Upper lobe of left lung (tissue), 6 donors: Measurements from ENCODE around the gene FREM1. TPM values are rescaled to one million over a fixed set of nuclear protein-coding genes. Genes with fewer than 3 reads are reported as not detected.

Experiments
- ATAC-seq, 2 donors: fragments of 200-7000 bp; cut with Tn5 transposase; one replicate each; pipeline ENCODE4 v1.9.1; 2022; ENCODE audit warnings: mild to moderate bottlenecking in 2 of 2, moderate library complexity in 2 of 2; ENCODE audit not compliant: low FRiP score in 2 of 2
- DNase-seq, 2 donors: peaks; one replicate each; pipeline ENCODE4 v3.0.0-alpha.2; 2019 to 2020
- H3K27ac ChIP-seq, 4 donors: fragments of 200-600 bp; sonication (generic); one replicate each; pipeline ENCODE4 v1.5.1; 2016 to 2019
- H3K27me3 ChIP-seq, 4 donors: fragments of 200-600 bp; sonication (generic); one replicate each; pipeline ENCODE4 v1.5.1; 2017 to 2019
- H3K36me3 ChIP-seq, 4 donors: fragments of 200-600 bp; sonication (generic); one replicate each; pipeline ENCODE4 v1.5.1; 2016 to 2019
- H3K4me1 ChIP-seq, 4 donors: fragments of 200-600 bp; sonication (generic); one replicate each; pipeline ENCODE4 v1.5.1; 2018 to 2019
- H3K4me3 ChIP-seq, 4 donors: fragments of 200-600 bp; sonication (generic); one replicate each; pipeline ENCODE4 v1.5.1; 2017 to 2019; ENCODE audit warnings: mild to moderate bottlenecking in 2 of 4, moderate library complexity in 1 of 4
- H3K9me3 ChIP-seq, 4 donors: fragments of 200-600 bp; sonication (generic); one replicate each; pipeline ENCODE4 v1.5.1; 2018 to 2019
- EP300 ChIP-seq, 4 donors: sonication (generic); formaldehyde crosslinking; IDR thresholded peaks; one replicate each; pipeline ENCODE4 v1.5.1; 2017; ENCODE audit warnings: antibody characterized with exemption in 4 of 4, control low read depth in 2 of 4
- POLR2A ChIP-seq, 4 donors: fragments of 450-650 bp; IDR thresholded peaks; one replicate each; pipeline ENCODE4 v1.5.1; 2016 to 2017; ENCODE audit warnings: antibody characterized with exemption in 4 of 4, mild to moderate bottlenecking in 2 of 4
- POLR2AphosphoS5 ChIP-seq, 2 donors: sonication (generic); formaldehyde crosslinking; IDR thresholded peaks; one replicate each; pipeline ENCODE4 v1.5.1; 2017; ENCODE audit warnings: antibody characterized with exemption in 2 of 2
- WGBS, 2 donors: methylation state at CpG; one replicate each; pipeline ENCODE4 v1.1.5; 2017 to 2018; 5-methylcytosine and 5-hydroxymethylcytosine counted together
- total RNA-seq, 6 donors: library from RNA; depleted of rRNA in 4 of 6; stranded (reverse); fragments of >200 nt in 4 of 6; gene quantifications; one replicate each; pipeline versions ENCODE4 v1.1.0 to v1.2.1, GENCODE V29; 2016 to 2021
- TF ChIP-seq, protein P1 (sequence below), 6 experiments: fragments of 450-650 bp in 4 of 6; fragments of 200-600 bp in 2 of 6; sonication (generic) in 2 of 6; IDR thresholded peaks; one replicate each; pipeline ENCODE4 v1.5.1; 2016 to 2019; ENCODE audit warnings: antibody characterized with exemption in 6 of 6
- donor health status: DM: no; HTN: no; CAD: no; lungs with moderate emphysema.
- donor health status: DM: no; HTN: yes; CAD: no; lungs with severe emphysema.

The FREM1 gene
- total RNA-seq, 6 donors from 2014 or later = 1.1 to 6.3 (median 2.8) TPM

GRCh38 chr9:14752871-14753270 is 157.4 kb downstream of the FREM1 start:
- H3K27ac ChIP-seq = no peak overlapping the region
- TF ChIP-seq POLR2A (IDR thresholded peaks at IDR 0.05) (no peak), EP300 (IDR thresholded peaks at IDR 0.05) (no peak), POLR2AphosphoS5 (IDR thresholded peaks at IDR 0.05) (no peak)
- TF ChIP-seq, protein P1, sequence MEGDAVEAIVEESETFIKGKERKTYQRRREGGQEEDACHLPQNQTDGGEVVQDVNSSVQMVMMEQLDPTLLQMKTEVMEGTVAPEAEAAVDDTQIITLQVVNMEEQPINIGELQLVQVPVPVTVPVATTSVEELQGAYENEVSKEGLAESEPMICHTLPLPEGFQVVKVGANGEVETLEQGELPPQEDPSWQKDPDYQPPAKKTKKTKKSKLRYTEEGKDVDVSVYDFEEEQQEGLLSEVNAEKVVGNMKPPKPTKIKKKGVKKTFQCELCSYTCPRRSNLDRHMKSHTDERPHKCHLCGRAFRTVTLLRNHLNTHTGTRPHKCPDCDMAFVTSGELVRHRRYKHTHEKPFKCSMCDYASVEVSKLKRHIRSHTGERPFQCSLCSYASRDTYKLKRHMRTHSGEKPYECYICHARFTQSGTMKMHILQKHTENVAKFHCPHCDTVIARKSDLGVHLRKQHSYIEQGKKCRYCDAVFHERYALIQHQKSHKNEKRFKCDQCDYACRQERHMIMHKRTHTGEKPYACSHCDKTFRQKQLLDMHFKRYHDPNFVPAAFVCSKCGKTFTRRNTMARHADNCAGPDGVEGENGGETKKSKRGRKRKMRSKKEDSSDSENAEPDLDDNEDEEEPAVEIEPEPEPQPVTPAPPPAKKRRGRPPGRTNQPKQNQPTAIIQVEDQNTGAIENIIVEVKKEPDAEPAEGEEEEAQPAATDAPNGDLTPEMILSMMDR (IDR thresholded peaks at IDR 0.05) = no peak
- H3K4me1 ChIP-seq = no peaks in the 10 kb centered on the region
- no peak overlapping the region for H3K4me3 ChIP-seq
- DNase-seq = no peak
- no peaks in the 10 kb centered on the region for H3K9me3 ChIP-seq
- ATAC-seq = no peak
- no peaks in the 10 kb centered on the region for H3K36me3 ChIP-seq
- no peaks in the 10 kb centered on the region for H3K27me3 ChIP-seq
- 82 to 88% methylated on average over 1 of the region's 1 CpG for WGBS, 2 donors

- no peaks in the 10 kb centered on the region for H3K9me3 ChIP-seq
- no peak for ATAC-seq
- 45 to 56% methylated on average over 1 of the region's 1 CpG for WGBS, 2 donors
- H3K36me3 ChIP-seq = no peaks in the 10 kb centered on the region
- TF ChIP-seq POLR2A (IDR thresholded peaks at IDR 0.05) (no peak), EP300 (IDR thresholded peaks at IDR 0.05) (no peak), POLR2AphosphoS5 (IDR thresholded peaks at IDR 0.05) (no peak)
- TF ChIP-seq, protein P1 (IDR thresholded peaks at IDR 0.05) = no peak
- no peak overlapping the region for H3K27ac ChIP-seq
- H3K4me1 ChIP-seq = no peaks in the 10 kb centered on the region
- no peak overlapping the region for H3K4me3 ChIP-seq
- DNase-seq = no peak
- no peaks in the 10 kb centered on the region for H3K27me3 ChIP-seq
Measured at GRCh38 chr9:14752271-14752670, 158.0 kb downstream of the FREM1 start.

DNA sequence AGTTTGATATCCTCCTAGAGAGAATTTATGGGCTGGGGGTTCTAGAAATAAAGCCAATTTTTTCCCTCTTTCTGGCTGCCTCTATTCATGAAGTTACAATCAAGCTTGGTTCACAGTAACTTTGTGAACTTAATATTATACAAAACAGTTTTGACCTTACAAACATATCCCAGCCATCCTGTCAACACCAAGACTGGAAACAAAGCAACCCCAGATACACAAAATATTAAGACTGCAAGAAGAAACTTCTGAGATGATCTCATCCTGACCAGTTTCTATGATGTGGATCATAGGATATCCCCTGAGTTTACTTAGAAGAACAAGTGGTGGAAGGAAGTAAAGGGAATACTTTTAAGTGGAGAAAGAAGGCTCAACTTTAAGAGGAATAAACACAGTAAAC is 159.4 kb downstream of the FREM1 start:
- Histone ChIP-seq H3K27ac (no peak overlapping the region), H3K4me3 (no peak overlapping the region), H3K27me3 (no peaks in the 10 kb centered on the region), H3K36me3 (no peaks in the 10 kb centered on the region), H3K9me3 (no peaks in the 10 kb centered on the region), H3K4me1 (no peaks in the 10 kb centered on the region)
- ATAC-seq = no peak
- no peak for DNase-seq
- TF ChIP-seq POLR2A (IDR thresholded peaks at IDR 0.05) (no peak), EP300 (IDR thresholded peaks at IDR 0.05) (no peak), POLR2AphosphoS5 (IDR thresholded peaks at IDR 0.05) (no peak)
- TF ChIP-seq, protein P1 (IDR thresholded peaks at IDR 0.05) = no peak

GRCh38 chr9:14749741-14750211 is 160.5 kb downstream of the FREM1 start:
- Histone ChIP-seq H3K4me1 (no peaks in the 10 kb centered on the region), H3K27me3 (no peaks in the 10 kb centered on the region), H3K27ac (no peak overlapping the region), H3K9me3 (no peaks in the 10 kb centered on the region), H3K36me3 (no peaks in the 10 kb centered on the region), H3K4me3 (no peak overlapping the region)
- ATAC-seq = no peak
- WGBS, 2 donors = 60 to 65% methylated on average over 9 of the region's 9 CpGs
- TF ChIP-seq EP300 (IDR thresholded peaks at IDR 0.05) (no peak), POLR2A (IDR thresholded peaks at IDR 0.05) (no peak), POLR2AphosphoS5 (IDR thresholded peaks at IDR 0.05) (no peak)
- TF ChIP-seq, protein P1 (IDR thresholded peaks at IDR 0.05) = no peak
- no peak for DNase-seq

DNA sequence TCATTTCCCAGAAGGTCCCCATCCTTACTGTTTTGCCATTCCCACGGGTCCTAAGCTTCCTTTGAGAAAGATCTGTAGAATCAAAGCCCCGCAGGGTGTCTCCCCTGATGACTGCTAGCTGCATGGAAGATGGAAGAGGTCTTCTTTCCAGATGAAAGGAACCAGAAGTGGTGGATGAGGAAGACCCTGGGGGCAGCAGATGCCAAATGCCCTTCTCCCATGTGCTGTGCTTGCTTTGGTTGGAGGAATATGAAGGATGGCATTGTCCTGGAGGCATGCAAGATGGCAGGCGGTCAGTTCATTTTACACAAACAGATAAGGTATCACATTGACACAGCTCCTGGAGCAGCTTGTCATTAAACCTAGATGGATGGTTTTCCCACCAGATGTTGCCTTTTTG is 161.9 kb downstream of the FREM1 start:
- DNase-seq = no peak
- Histone ChIP-seq H3K4me1 (no peaks in the 10 kb centered on the region), H3K9me3 (no peaks in the 10 kb centered on the region), H3K27me3 (no peaks in the 10 kb centered on the region), H3K36me3 (no peaks in the 10 kb centered on the region), H3K4me3 (no peak overlapping the region), H3K27ac (no peak overlapping the region)
- 86 to 95% methylated on average over 3 of the region's 3 CpGs for WGBS, 2 donors
- TF ChIP-seq POLR2A (IDR thresholded peaks at IDR 0.05) (no peak), POLR2AphosphoS5 (IDR thresholded peaks at IDR 0.05) (no peak), EP300 (IDR thresholded peaks at IDR 0.05) (no peak)
- TF ChIP-seq, protein P1 (IDR thresholded peaks at IDR 0.05) = no peak
- no peak for ATAC-seq
